OCI-LY7 (cell line): Measurements from ENCODE around the gene LIPC.

Experiments
- EZH2phosphoT487 ChIP-seq: fragments of 200-600 bp; sonication (generic); IDR thresholded peaks from 2 replicates; pipeline ENCODE4 v1.6.1; 2018; ENCODE audit warnings: low read depth, borderline replicate concordance, mild to moderate bottlenecking, mixed run types, antibody characterized with exemption, low read length, moderate library complexity, mixed read lengths
- TF ChIP-seq, protein P1 (sequence below): fragments of 200-600 bp; sonication (generic); conservative IDR thresholded peaks from 2 replicates; pipeline ENCODE4 v1.5.1; 2014; ENCODE audit warnings: mild to moderate bottlenecking, antibody characterized with exemption, low read length, moderate library complexity, mixed read lengths

DNA sequence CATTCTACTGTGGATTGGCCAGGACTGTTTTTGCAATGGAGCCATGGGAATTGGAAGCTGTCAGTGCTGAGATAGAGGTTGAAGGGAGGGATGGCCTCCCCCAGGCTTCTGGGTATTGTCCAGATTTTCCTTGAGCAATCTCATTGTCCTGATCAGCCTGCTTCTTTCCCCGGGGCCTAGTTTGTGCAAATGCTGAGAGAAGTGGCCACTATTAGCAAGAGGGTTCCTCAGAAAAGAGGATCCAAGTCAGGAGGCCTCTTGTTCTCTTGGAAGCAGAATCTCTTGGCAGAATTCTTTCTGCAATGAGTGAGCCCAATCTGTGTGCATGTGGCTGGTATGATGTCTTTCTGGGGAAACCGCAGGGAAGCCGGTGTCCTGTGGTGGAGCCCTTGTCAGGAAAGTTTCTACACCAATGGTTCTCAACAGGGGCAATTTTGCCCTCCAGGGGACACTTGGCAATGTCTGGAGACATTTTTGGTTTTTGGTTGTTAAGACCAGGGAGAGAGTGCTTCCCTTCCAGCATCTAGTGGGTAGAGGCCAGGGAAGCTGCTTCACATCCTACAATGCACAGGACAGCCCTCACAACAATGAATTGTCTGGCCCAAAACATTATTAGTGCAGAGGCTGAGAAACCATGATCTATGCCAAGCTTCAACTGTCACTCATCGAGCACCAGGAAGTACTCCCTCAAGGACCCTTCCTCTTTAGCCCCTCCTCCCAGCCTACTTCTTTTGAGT lies 2.0 kb downstream of the LIPC start:
- TF ChIP-seq, protein P1, sequence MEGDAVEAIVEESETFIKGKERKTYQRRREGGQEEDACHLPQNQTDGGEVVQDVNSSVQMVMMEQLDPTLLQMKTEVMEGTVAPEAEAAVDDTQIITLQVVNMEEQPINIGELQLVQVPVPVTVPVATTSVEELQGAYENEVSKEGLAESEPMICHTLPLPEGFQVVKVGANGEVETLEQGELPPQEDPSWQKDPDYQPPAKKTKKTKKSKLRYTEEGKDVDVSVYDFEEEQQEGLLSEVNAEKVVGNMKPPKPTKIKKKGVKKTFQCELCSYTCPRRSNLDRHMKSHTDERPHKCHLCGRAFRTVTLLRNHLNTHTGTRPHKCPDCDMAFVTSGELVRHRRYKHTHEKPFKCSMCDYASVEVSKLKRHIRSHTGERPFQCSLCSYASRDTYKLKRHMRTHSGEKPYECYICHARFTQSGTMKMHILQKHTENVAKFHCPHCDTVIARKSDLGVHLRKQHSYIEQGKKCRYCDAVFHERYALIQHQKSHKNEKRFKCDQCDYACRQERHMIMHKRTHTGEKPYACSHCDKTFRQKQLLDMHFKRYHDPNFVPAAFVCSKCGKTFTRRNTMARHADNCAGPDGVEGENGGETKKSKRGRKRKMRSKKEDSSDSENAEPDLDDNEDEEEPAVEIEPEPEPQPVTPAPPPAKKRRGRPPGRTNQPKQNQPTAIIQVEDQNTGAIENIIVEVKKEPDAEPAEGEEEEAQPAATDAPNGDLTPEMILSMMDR: no peak
- TF ChIP-seq EZH2phosphoT487: no peak
